IMR-90 (cell line): ENCODE data around the gene CD36. TPM values are rescaled to one million over a fixed set of nuclear protein-coding genes. Genes with fewer than 3 reads are reported as not detected.

Experiments
- ATAC-seq: fragments of 200-7000 bp; cut with Tn5 transposase; 2 replicates; pipeline ENCODE4 v1.9.1; 2020; ENCODE audit warnings: low read depth, mild to moderate bottlenecking, moderate library complexity
- BruUV-seq: library from RNA; stranded (reverse); fragments of 400-500 nt; replicated peaks from 2 replicates; lab custom pipeline; 2021; lab: Mats Ljungman, UMichigan
- CTCF ChIA-PET: fragments of 300-600 bp; formaldehyde crosslinking; extraction: SDS; loops from one replicate; lab custom pipeline; 2021; ENCODE audit warnings: antibody characterized with exemption; lab: Yijun Ruan, JAX
- POLR2A ChIA-PET: fragments of 300-600 bp; sonication (Branson Sonifier 250); formaldehyde crosslinking; loops from one replicate; lab custom pipeline; 2022; ENCODE audit warnings: antibody characterized with exemption; ENCODE audit not compliant: unreplicated experiment; lab: Charles Lee
- DNase-seq: peaks from one replicate; pipeline ENCODE4 v3.0.0; 2013
- H2AFZ ChIP-seq: replicated peaks from 2 replicates; pipeline ENCODE3; 2013; ENCODE audit warnings: low read length, mild to moderate bottlenecking; ENCODE audit not compliant: poor library complexity
- H2AK5ac ChIP-seq: 2 replicates; pipeline ENCODE4 v1.6.1; 2013; ENCODE audit warnings: low read depth, low read length, inconsistent platforms
- H2AK9ac ChIP-seq: replicated peaks from 2 replicates; pipeline ENCODE3; 2013; ENCODE audit warnings: mild to moderate bottlenecking, low read depth, low read length, moderate library complexity; ENCODE audit not compliant: poor library complexity
- H2BK120ac ChIP-seq: 2 replicates; pipeline ENCODE4 v1.6.1; 2013; ENCODE audit warnings: low read depth, low read length, inconsistent platforms
- H2BK15ac ChIP-seq: 3 replicates; pipeline ENCODE4 v1.6.1; 2013; ENCODE audit warnings: low read depth, low read length, inconsistent platforms
- H2BK20ac ChIP-seq: 2 replicates; pipeline ENCODE4 v1.6.1; 2013; ENCODE audit warnings: low read depth, mild to moderate bottlenecking, inconsistent platforms, low read length, moderate library complexity
- H2BK5ac ChIP-seq: 2 replicates; pipeline ENCODE4 v1.6.1; 2013; ENCODE audit warnings: mild to moderate bottlenecking, low read depth, low read length, inconsistent platforms; ENCODE audit not compliant: poor library complexity, severe bottlenecking
- H3K14ac ChIP-seq: replicated peaks from 2 replicates; pipeline ENCODE4 v1.6.1; 2013; ENCODE audit warnings: low read depth, low read length, inconsistent platforms
- H3K18ac ChIP-seq: 2 replicates; pipeline ENCODE4 v1.6.1; 2013; ENCODE audit warnings: low read depth, low read length, control low read depth
- H3K23ac ChIP-seq: 2 replicates; pipeline ENCODE4 v1.6.1; 2013; ENCODE audit warnings: low read depth, low read length, inconsistent platforms
- H3K27ac ChIP-seq: 2 replicates; pipeline ENCODE4 v1.5.1; 2013; ENCODE audit warnings: mild to moderate bottlenecking, control low read depth, low read length; ENCODE audit not compliant: insufficient read depth
- H3K27me3 ChIP-seq: 2 replicates; pipeline ENCODE4 v1.6.1; 2013; ENCODE audit warnings: low read length; ENCODE audit not compliant: control insufficient read depth, insufficient read depth
- H3K36me3 ChIP-seq: 2 replicates; pipeline ENCODE4 v1.6.1; 2013; ENCODE audit warnings: low read length, mixed read lengths; ENCODE audit not compliant: control insufficient read depth, insufficient read depth
- H3K4ac ChIP-seq: 2 replicates; pipeline ENCODE4 v1.6.1; 2013; ENCODE audit warnings: low read depth, low read length, inconsistent platforms
- H3K4me1 ChIP-seq: 2 replicates; pipeline ENCODE4 v1.6.1; 2013; ENCODE audit warnings: low read length, mixed read lengths; ENCODE audit not compliant: control insufficient read depth, insufficient read depth
- H3K4me2 ChIP-seq: 2 replicates; pipeline ENCODE4 v1.6.1; 2013; ENCODE audit warnings: low read depth, mild to moderate bottlenecking, control low read depth, low read length, moderate library complexity
- H3K4me3 ChIP-seq: 2 replicates; pipeline ENCODE4 v1.5.1; 2013; ENCODE audit warnings: low read depth, mild to moderate bottlenecking, control low read depth, low read length, moderate library complexity; ENCODE audit not compliant: insufficient read depth
- H3K56ac ChIP-seq: 2 replicates; pipeline ENCODE4 v1.6.1; 2013; ENCODE audit warnings: low read length, inconsistent platforms; ENCODE audit not compliant: insufficient read depth; ENCODE audit errors: extremely low read depth
- H3K79me1 ChIP-seq, 2 experiments: 2 replicates each; pipeline ENCODE4 v1.6.1; 2013; ENCODE audit warnings: low read length in 2 of 2, inconsistent platforms in 1 of 2, low read depth in 1 of 2
- H3K9ac ChIP-seq: 2 replicates; pipeline ENCODE4 v1.6.1; 2013; ENCODE audit warnings: low read depth, low read length, control low read depth
- H3K9me1 ChIP-seq: 2 replicates; pipeline ENCODE4 v1.6.1; 2013; ENCODE audit warnings: low read length, inconsistent platforms; ENCODE audit not compliant: insufficient read depth
- H3K9me3 ChIP-seq: 2 replicates; pipeline ENCODE4 v1.6.1; 2013; ENCODE audit warnings: low read length; ENCODE audit not compliant: control insufficient read depth, insufficient read depth
- H4K20me1 ChIP-seq: 2 replicates; pipeline ENCODE4 v1.6.1; 2013; ENCODE audit warnings: low read length, inconsistent platforms; ENCODE audit not compliant: insufficient read depth
- H4K5ac ChIP-seq: 2 replicates; pipeline ENCODE4 v1.6.1; 2013; ENCODE audit warnings: mild to moderate bottlenecking, low read depth, low read length, control low read depth
- H4K8ac ChIP-seq, 2 experiments: 2 replicates each; pipeline ENCODE4 v1.6.1; 2013; ENCODE audit warnings: low read depth in 2 of 2, low read length in 2 of 2, control low read depth in 1 of 2, inconsistent platforms in 1 of 2
- H4K91ac ChIP-seq: 2 replicates; pipeline ENCODE4 v1.6.1; 2013; ENCODE audit warnings: low read depth, low read length, inconsistent platforms; ENCODE audit not compliant: insufficient read depth
- BHLHE40 ChIP-seq: fragments of 150-350 bp; IDR thresholded peaks from 2 replicates; pipeline ENCODE4 v1.6.1; 2016; ENCODE audit warnings: mild to moderate bottlenecking, low read depth, low read length
- CEBPB ChIP-seq: IDR thresholded peaks from 2 replicates; pipeline ENCODE4 v1.6.1; 2012; ENCODE audit warnings: low read depth, low read length, improper control_type of control experiment
- CHD1 ChIP-seq: IDR thresholded peaks from 2 replicates; pipeline ENCODE4 v1.6.1; 2012; ENCODE audit warnings: low read depth, low read length, improper control_type of control experiment
- FOS ChIP-seq: fragments of 150-350 bp; IDR thresholded peaks from 2 replicates; pipeline ENCODE4 v1.6.1; 2016; ENCODE audit warnings: low read depth, low read length
- MAFK ChIP-seq: IDR thresholded peaks from 2 replicates; pipeline ENCODE4 v1.6.1; 2012; ENCODE audit warnings: low read depth, low read length, improper control_type of control experiment
- MAZ ChIP-seq: IDR thresholded peaks from 2 replicates; pipeline ENCODE4 v1.6.1; 2012; ENCODE audit warnings: low read depth, mild to moderate bottlenecking, low read length, improper control_type of control experiment, moderate library complexity, borderline replicate concordance
- MXI1 ChIP-seq: IDR thresholded peaks from 2 replicates; pipeline ENCODE4 v1.6.1; 2012; ENCODE audit warnings: low read depth, mild to moderate bottlenecking, low read length, moderate library complexity, borderline replicate concordance
- NFE2L2 ChIP-seq: fragments of 150-350 bp; IDR thresholded peaks from 2 replicates; pipeline ENCODE4 v1.6.1; 2016; ENCODE audit warnings: low read depth, mild to moderate bottlenecking, low read length
- POLR2A ChIP-seq: IDR thresholded peaks from 2 replicates; pipeline ENCODE4 v1.6.1; 2012; ENCODE audit warnings: mild to moderate bottlenecking, low read depth, low read length
- RAD21 ChIP-seq: IDR thresholded peaks from 2 replicates; pipeline ENCODE4 v1.6.1; 2012; ENCODE audit warnings: low read length, improper control_type of control experiment
- RCOR1 ChIP-seq: IDR thresholded peaks from 2 replicates; pipeline ENCODE4 v1.6.1; 2012; ENCODE audit warnings: mild to moderate bottlenecking, low read length, improper control_type of control experiment; ENCODE audit not compliant: insufficient replicate concordance
- RFX5 ChIP-seq: IDR thresholded peaks from 2 replicates; pipeline ENCODE4 v1.8.0; 2012; ENCODE audit warnings: low read depth, mild to moderate bottlenecking, low read length, moderate library complexity
- SMC3 ChIP-seq: fragments of 150-350 bp; IDR thresholded peaks from 2 replicates; pipeline ENCODE4 v1.6.1; 2016; ENCODE audit warnings: low read depth, mild to moderate bottlenecking, antibody characterized with exemption, low read length, moderate library complexity
- WGBS, 2 experiments: methylation state at CpG; one replicate each; pipeline versions ENCODE4 v1.1.5 to v1.1.7; 2013; ENCODE audit warnings: missing lambda C conversion rate in 2 of 2; ENCODE audit not compliant: insufficient read length in 1 of 2; ENCODE audit errors: extremely low coverage in 2 of 2; 5-methylcytosine and 5-hydroxymethylcytosine counted together
- dilution Hi-C: fragments of 300-500 bp; cut with HindIII; formaldehyde crosslinking; loops from one replicate; pipeline ENCODE4 v1.14.3; 2018; ENCODE audit warnings: low sequenced_read_pairs; ENCODE audit not compliant: unreplicated experiment
- in situ Hi-C: fragments of 300-500 bp; cut with MboI; formaldehyde crosslinking; loops from 3 replicates; pipeline ENCODE4 v1.14.3; 2019; ENCODE audit warnings: low sequenced_read_pairs, inconsistent platforms, mixed read lengths
- intact Hi-C: fragments of 100-400 bp; cut with micrococcal nuclease; formaldehyde crosslinking; loops from 2 replicates; pipeline ENCODE4 v1.10.0; 2022
- polyA plus RNA-seq, 3 experiments: library from polyadenylated mRNA; depleted of rRNA; stranded (reverse); fragments of >200 nt; gene quantifications; 2 replicates each; pipeline ENCODE4 v1.2.3, GENCODE V29; 2012; ENCODE audit warnings: low replicate concordance in 1 of 3
- total RNA-seq: library from RNA; depleted of rRNA; stranded (reverse); fragments of >200 nt; gene quantifications from 2 replicates; pipeline ENCODE4 v1.2.3, GENCODE V29; 2012
- TF ChIP-seq, protein P1 (sequence below): conservative IDR thresholded peaks from 2 replicates; pipeline ENCODE4 v1.5.1; 2012; ENCODE audit warnings: mild to moderate bottlenecking, low read depth, low read length, improper control_type of control experiment
- TF ChIP-seq, protein P2 (sequence below): fragments of 150-350 bp; IDR thresholded peaks from 2 replicates; pipeline ENCODE4 v1.6.1; 2016; ENCODE audit warnings: low read depth, mild to moderate bottlenecking, low read length, moderate library complexity, borderline replicate concordance
- TF ChIP-seq, protein P3 (sequence below): fragments of 150-350 bp; IDR thresholded peaks from 2 replicates; pipeline ENCODE4 v1.6.1; 2017; ENCODE audit warnings: mild to moderate bottlenecking, antibody characterized with exemption, low read length, low read depth

Gene CD36
- total and polyA plus RNA-seq, 2 of the 4 experiments (the other 2 are of a cell fraction): 0.19 to 0.54 TPM

DNA sequence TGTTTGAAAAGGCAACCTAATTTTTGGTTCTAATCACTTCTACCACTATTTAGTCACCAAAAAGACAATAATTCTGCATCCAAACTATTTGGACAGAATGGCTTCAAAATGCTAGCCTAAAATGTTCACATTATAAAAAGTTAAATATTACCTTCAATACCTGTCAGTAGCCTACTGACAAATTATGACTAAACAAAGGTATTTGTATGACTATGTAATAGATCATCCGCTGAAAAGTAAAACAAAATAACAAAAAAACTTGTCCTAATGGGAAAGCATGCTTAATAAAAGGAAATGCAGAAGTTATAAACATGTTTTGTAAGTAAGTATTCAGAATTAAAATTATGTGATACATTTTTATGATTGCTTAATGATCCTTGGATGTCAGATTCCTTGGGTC is 36.6 kb downstream of the CD36 start:
- Histone ChIP-seq H2BK20ac (no peak overlapping the region), H2AK9ac (no peak overlapping the region), H3K9me3 (no peaks in the 10 kb centered on the region), H4K5ac (no peak overlapping the region), H2AK5ac (no peak overlapping the region), H3K9me1 (no peaks in the 10 kb centered on the region), H4K20me1 (no peaks in the 10 kb centered on the region), H3K4me1 (no peaks in the 10 kb centered on the region), H4K8ac (no peak overlapping the region), H2BK15ac (no peak overlapping the region), H3K36me3 (no peaks in the 10 kb centered on the region), H3K4me2 (no peak overlapping the region), H3K56ac (no peak overlapping the region), H4K91ac (no peak overlapping the region), H3K79me1 (no peaks in the 10 kb centered on the region), H3K4ac (no peak overlapping the region), H3K27me3 (no peaks in the 10 kb centered on the region), H3K14ac (no peak overlapping the region), H3K18ac (no peak overlapping the region), H3K23ac (no peak overlapping the region), H3K4me3 (no peak overlapping the region), H2AFZ (no peak overlapping the region), H3K27ac (no peak overlapping the region), H2BK120ac (no peak overlapping the region), H3K9ac (no peak overlapping the region), H2BK5ac (no peak overlapping the region)
- in situ Hi-C loops: no loop called here
- ATAC-seq (no peak), DNase-seq (no peak)
- ChIA-PET CTCF (no interaction called here), POLR2A (no interaction called here)
- dilution Hi-C loops: no loop called here
- WGBS, 2 experiments: no CpG with 5 or more reads among the region's 1 CpG
- BruUV-seq: no TSS peak
- intact Hi-C loops: no loop called here
- TF ChIP-seq NFE2L2 (no peak), MAZ (no peak), BHLHE40 (no peak), FOS (no peak), RCOR1 (no peak), SMC3 (no peak), POLR2A (no peak), RFX5 (no peak), CHD1 (no peak), CEBPB (no peak), RAD21 (no peak), MXI1 (no peak), MAFK (no peak)
- TF ChIP-seq, protein P1, sequence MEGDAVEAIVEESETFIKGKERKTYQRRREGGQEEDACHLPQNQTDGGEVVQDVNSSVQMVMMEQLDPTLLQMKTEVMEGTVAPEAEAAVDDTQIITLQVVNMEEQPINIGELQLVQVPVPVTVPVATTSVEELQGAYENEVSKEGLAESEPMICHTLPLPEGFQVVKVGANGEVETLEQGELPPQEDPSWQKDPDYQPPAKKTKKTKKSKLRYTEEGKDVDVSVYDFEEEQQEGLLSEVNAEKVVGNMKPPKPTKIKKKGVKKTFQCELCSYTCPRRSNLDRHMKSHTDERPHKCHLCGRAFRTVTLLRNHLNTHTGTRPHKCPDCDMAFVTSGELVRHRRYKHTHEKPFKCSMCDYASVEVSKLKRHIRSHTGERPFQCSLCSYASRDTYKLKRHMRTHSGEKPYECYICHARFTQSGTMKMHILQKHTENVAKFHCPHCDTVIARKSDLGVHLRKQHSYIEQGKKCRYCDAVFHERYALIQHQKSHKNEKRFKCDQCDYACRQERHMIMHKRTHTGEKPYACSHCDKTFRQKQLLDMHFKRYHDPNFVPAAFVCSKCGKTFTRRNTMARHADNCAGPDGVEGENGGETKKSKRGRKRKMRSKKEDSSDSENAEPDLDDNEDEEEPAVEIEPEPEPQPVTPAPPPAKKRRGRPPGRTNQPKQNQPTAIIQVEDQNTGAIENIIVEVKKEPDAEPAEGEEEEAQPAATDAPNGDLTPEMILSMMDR: no peak
- TF ChIP-seq, protein P2, sequence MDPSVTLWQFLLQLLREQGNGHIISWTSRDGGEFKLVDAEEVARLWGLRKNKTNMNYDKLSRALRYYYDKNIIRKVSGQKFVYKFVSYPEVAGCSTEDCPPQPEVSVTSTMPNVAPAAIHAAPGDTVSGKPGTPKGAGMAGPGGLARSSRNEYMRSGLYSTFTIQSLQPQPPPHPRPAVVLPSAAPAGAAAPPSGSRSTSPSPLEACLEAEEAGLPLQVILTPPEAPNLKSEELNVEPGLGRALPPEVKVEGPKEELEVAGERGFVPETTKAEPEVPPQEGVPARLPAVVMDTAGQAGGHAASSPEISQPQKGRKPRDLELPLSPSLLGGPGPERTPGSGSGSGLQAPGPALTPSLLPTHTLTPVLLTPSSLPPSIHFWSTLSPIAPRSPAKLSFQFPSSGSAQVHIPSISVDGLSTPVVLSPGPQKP: no peak
- TF ChIP-seq, protein P3, sequence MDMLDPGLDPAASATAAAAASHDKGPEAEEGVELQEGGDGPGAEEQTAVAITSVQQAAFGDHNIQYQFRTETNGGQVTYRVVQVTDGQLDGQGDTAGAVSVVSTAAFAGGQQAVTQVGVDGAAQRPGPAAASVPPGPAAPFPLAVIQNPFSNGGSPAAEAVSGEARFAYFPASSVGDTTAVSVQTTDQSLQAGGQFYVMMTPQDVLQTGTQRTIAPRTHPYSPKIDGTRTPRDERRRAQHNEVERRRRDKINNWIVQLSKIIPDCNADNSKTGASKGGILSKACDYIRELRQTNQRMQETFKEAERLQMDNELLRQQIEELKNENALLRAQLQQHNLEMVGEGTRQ: no peak
